Measurements from ENCODE around the gene TBC1D21. TPM values are rescaled to one million over a fixed set of nuclear protein-coding genes. Genes with fewer than 3 reads are reported as not detected.
A peak's percentile ranks its signal among the peaks of the same experiment; 100 is the strongest.

TBC1D21 gene
- total and polyA plus RNA-seq, 2 of the 8 experiments (the other 6 are each of a cell fraction or from before 2014, with no cell fraction given): not detected

DNA sequence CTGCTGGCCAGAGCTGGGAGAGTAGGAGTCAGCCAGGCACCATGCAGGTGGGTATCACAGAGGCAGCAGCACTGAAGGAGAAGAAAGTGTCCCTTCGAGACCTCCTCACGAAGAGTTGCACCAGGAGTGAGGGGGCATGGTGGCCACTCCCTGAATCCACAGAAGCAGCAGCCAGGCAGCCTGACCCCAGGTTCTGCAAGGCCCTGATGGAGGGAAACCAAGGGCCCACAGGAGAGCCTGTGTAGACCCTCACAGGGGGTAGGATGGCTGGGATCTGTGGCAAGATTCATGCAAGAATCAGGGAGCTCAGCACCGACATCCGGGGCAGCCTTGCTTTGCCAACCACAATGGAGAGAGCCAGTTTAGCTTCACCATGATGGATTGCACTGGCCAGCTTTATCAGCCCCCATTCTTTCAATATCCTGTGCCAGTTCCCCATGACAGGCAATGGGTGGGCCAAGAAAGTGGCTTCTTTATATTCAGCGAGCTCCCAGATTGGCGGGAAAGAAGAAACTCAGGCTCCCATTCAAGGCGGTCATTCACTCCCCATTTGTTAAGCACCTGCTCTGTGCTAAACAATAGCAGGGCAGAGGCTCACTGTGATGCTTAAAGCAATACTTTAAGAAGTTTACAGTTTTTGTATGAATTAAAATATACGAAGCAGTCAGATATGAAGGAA lies 33.5 kb upstream of the TBC1D21 start:
- no peak for FAIRE-seq
- Histone ChIP-seq H2BK20ac (ENCODE audit: low read length) (no peak overlapping the region; the same call in 1 of the 2 replicates), H3K4ac (replicated peaks; ENCODE audit: insufficient read length, low read depth, low read length) (no peak overlapping the region), H4K20me1 (replicated peaks in 1 of 2; ENCODE audit: control insufficient read depth in 1 of 2, insufficient read depth in 2 of 2, low read length in 2 of 2) (no peaks in the 10 kb centered on the region), H2BK12ac (ENCODE audit: low read depth, low read length) (no peak overlapping the region), H3K4me1 (replicated peaks in 1 of 4; ENCODE audit: control insufficient read depth in 3 of 4, insufficient read depth in 4 of 4, low read length in 3 of 4) (peaks cover 0 to 11% (median 5%) of the 10 kb centered on the region in 4 experiments; a peak in 5 of 7 replicates), H2AFZ (ENCODE audit: low read length) (no peak overlapping the region), H3K79me2 (ENCODE audit: control insufficient read depth in 1 of 2, insufficient read depth in 2 of 2, low read length in 2 of 2) (no peaks in the 10 kb centered on the region), H3K27me3 (replicated peaks in 1 of 4; ENCODE audit: control insufficient read depth in 3 of 4, extremely low read depth in 1 of 4, insufficient read depth in 3 of 4, low read length in 3 of 4) (peaks cover 0 to 2% (median under 1%) of the 10 kb centered on the region in 4 experiments; a peak in 1 of 7 replicates), H4K91ac (replicated peaks; ENCODE audit: insufficient read length, low read length) (no peak overlapping the region), H3K79me1 (ENCODE audit: low read depth, low read length) (no peaks in the 10 kb centered on the region), H3K4me3 (ENCODE audit: extremely low read depth in 1 of 4, insufficient read depth in 2 of 4, low read depth in 3 of 4, low read length in 4 of 4) (no peak overlapping the region), H2AK5ac (ENCODE audit: low read depth, low read length) (no peak overlapping the region), H2BK15ac (ENCODE audit: low read length) (no peak overlapping the region), H3K27ac (ENCODE audit: low read depth, low read length) (no peak overlapping the region), H3K56ac (replicated peaks; ENCODE audit: insufficient read length, low read depth, low read length) (no peak overlapping the region), H3K14ac (ENCODE audit: insufficient read length) (no peak overlapping the region), H3K36me3 (ENCODE audit: control insufficient read depth in 2 of 4, insufficient read depth in 4 of 4, low read length in 3 of 4) (no peaks in the 10 kb centered on the region), H4K8ac (ENCODE audit: extremely low read depth, insufficient read depth, low read length) (no peak overlapping the region; the same call in 1 of the 2 replicates), H2BK120ac (replicated peaks; ENCODE audit: low read depth, low read length) (no peak overlapping the region), H3K4me2 (ENCODE audit: insufficient read depth in 1 of 2, low read depth in 2 of 2, low read length in 2 of 2) (no peak overlapping the region), H3K23me2 (ENCODE audit: low read depth, low read length) (no peaks in the 10 kb centered on the region), H2BK5ac (ENCODE audit: low read depth, low read length) (no peak overlapping the region), H3K23ac (ENCODE audit: insufficient read length) (no peak overlapping the region), H4K5ac (ENCODE audit: insufficient read length, low read depth, low read length) (no peak overlapping the region), H3K9me3 (ENCODE audit: insufficient read depth in 2 of 2, low read depth in 1 of 2, low read length in 1 of 2) (no peaks in the 10 kb centered on the region), H3K18ac (ENCODE audit: extremely low read depth, low read length) (0 out of 2 replicates have a peak overlapping the region, but pooled peaks have one; percentile 38), H3K9ac (replicated peaks in 1 of 4; ENCODE audit: extremely low read depth in 1 of 4, low read depth in 3 of 4, low read length in 3 of 4) (no peak overlapping the region)
- no peak for DNase-seq (ENCODE audit: low read depth in 1 of 2, low spot score in 2 of 2)
- ChIA-PET CTCF (ENCODE audit: partially characterized antibody) (interaction anchor here (0.8 to 2.4 kb wide), 14 partner anchors 9 to 97 kb away, joined by 3 to 8 read pairs (median 4); no protein-coding TSS in a partner anchor), POLR2A (ENCODE audit: partially characterized antibody) (interaction anchor here (0.6 kb wide), 1 partner anchor 115 kb away, joined by 3 read pairs; no protein-coding TSS in a partner anchor)
- TF ChIP-seq, protein P1, sequence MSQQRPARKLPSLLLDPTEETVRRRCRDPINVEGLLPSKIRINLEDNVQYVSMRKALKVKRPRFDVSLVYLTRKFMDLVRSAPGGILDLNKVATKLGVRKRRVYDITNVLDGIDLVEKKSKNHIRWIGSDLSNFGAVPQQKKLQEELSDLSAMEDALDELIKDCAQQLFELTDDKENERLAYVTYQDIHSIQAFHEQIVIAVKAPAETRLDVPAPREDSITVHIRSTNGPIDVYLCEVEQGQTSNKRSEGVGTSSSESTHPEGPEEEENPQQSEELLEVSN (IDR thresholded peaks at IDR 0.05): peak; percentile 58; the same call in 1 of the 2 replicates
- TF ChIP-seq POLR2AphosphoS5 (IDR thresholded peaks at IDR 0.05; ENCODE audit: low read depth, low read length) (no peak), CHD2 (IDR thresholded peaks at IDR 0.05; ENCODE audit: low read length) (no peak), SAP30 (IDR thresholded peaks at IDR 0.05; ENCODE audit: insufficient read depth, insufficient replicate concordance, low read length) (no peak)
- WGBS, 2 experiments (ENCODE audit: extremely low coverage in 1 of 2, insufficient coverage in 1 of 2, insufficient read length in 1 of 2, insufficient replicate concordance in 2 of 2, low coverage in 1 of 2, low lambda C conversion rate in 2 of 2, missing lambda C conversion rate in 1 of 2): 83% methylated on average over 8 of the region's 8 CpGs; no CpG with 5 or more reads in 1 of the 2 experiments

Data from H1 (cell line).